Urinary bladder (tissue), 4 donors: ENCODE results near the gene UBE2V1. TPM values are rescaled to one million over a fixed set of nuclear protein-coding genes. Genes with fewer than 3 reads are reported as not detected.
"Not testable (repeated sequence)": the region's sequence is repeated elsewhere in the genome, so short reads cannot be mapped to it uniquely, and the experiment has no call there.

Experiments used
- DNase-seq: peaks from one replicate; pipeline ENCODE4 v3.0.0-alpha.2; 2015; ENCODE audit errors: extremely low spot score
- H3K27ac ChIP-seq: one replicate; pipeline ENCODE4 v1.5.1; 2013; ENCODE audit warnings: low read depth, mild to moderate bottlenecking, moderate library complexity
- H3K36me3 ChIP-seq: one replicate; pipeline ENCODE4 v1.6.1; 2013; ENCODE audit warnings: mild to moderate bottlenecking, moderate library complexity; ENCODE audit not compliant: insufficient read depth
- H3K4me1 ChIP-seq: one replicate; pipeline ENCODE4 v1.6.1; 2013; ENCODE audit warnings: mild to moderate bottlenecking, moderate library complexity; ENCODE audit not compliant: insufficient read depth
- H3K4me3 ChIP-seq: one replicate; pipeline ENCODE4 v1.5.1; 2013; ENCODE audit warnings: low read depth, low read length
- WGBS: extraction: QIAGEN DNeasy Blood & Tissue Kit; methylation state at CpG from one replicate; pipeline ENCODE4 v1.1.7; 2013; 5-methylcytosine and 5-hydroxymethylcytosine counted together
- polyA plus RNA-seq: library from polyadenylated mRNA; stranded (reverse); fragments of 200-250 nt; gene quantifications from one replicate; pipeline ENCODE4 v1.2.3, GENCODE V29; 2013
- total RNA-seq: library from RNA; depleted of rRNA; stranded (reverse); fragments of >200 nt; gene quantifications from one replicate; pipeline ENCODE4 v1.2.3, GENCODE V29; 2014
- donor health status: healthy with polysubstance abuse.
- donor health status: healthy.

The UBE2V1 gene
- total and polyA plus RNA-seq, 2 donors, result 74.0 to 85.7 TPM

DNA sequence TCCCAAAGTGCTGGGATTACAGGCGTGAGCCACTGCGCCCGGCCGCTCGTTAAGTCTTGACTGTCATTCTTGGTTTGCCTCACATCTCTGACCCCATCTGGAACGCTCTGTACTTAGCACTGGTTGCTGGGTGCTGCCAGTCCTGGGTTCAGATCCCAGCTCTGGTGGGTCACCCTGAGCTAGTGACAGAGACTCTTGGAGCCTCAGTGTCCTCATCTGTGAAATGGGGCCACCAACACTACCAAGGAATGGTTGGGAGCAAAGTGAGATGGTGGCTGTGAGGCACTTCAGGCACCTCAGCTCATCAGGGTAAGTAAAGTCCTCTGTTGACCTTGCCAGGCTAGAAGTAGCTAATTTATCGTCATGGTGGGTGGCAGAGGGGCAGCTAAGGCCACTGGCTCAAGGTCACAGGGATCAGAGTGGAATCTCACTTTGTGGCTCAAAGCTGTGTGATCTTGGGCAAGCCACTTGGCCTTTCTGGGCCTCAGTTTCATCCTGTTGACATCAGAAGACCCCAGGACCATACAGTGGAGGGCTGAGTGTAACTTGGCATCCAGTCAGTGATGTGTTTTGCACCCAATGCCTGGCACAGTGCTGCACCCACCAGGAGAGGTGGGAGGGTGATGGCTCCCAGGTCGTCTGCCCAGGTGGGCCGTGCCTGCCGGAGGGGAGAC is 46.7 kb downstream of the UBE2V1 start:
- no peak for DNase-seq
- no peak overlapping the region for H3K4me3 ChIP-seq
- WGBS, result 96% methylated on average over 10 of the region's 10 CpGs
- no peaks in the 10 kb centered on the region for H3K4me1 ChIP-seq
- no peaks in the 10 kb centered on the region for H3K36me3 ChIP-seq
- no peak overlapping the region for H3K27ac ChIP-seq

DNA sequence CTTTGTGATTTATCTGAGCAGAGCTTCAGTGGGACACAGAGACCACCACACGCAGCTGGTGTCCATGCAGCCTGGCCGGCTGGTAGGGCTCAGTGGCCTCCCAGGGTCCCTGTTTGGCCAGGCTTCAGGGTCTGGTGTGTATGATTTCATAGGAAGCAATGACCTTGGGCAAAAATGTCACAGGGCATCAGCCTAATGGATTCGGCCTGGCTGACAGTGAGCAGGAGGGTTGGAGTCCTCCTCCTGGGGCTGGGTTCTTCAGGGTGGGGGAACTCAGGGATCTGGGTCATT is 47.7 kb downstream of the UBE2V1 start:
- 95% methylated on average over 3 of the region's 3 CpGs for WGBS
- Histone ChIP-seq H3K4me3 (no peak overlapping the region), H3K4me1 (no peaks in the 10 kb centered on the region), H3K27ac (no peak overlapping the region), H3K36me3 (no peaks in the 10 kb centered on the region)
- DNase-seq, result no peak

GRCh38 chr20:50063763-50064162 is 49.2 kb downstream of the UBE2V1 start:
- not testable (repeated sequence) for H3K36me3 ChIP-seq, H3K4me3 ChIP-seq, DNase-seq, H3K4me1 ChIP-seq, H3K27ac ChIP-seq
- 97% methylated on average over 6 of the region's 6 CpGs for WGBS

- no peak for DNase-seq
- Histone ChIP-seq H3K36me3 (no peaks in the 10 kb centered on the region), H3K4me1 (no peaks in the 10 kb centered on the region), H3K4me3 (no peak overlapping the region), H3K27ac (no peak overlapping the region)
- 81% methylated on average over 13 of the region's 13 CpGs for WGBS
Measured at GRCh38 chr20:50062006-50062838, 50.7 kb downstream of the UBE2V1 start.

DNA sequence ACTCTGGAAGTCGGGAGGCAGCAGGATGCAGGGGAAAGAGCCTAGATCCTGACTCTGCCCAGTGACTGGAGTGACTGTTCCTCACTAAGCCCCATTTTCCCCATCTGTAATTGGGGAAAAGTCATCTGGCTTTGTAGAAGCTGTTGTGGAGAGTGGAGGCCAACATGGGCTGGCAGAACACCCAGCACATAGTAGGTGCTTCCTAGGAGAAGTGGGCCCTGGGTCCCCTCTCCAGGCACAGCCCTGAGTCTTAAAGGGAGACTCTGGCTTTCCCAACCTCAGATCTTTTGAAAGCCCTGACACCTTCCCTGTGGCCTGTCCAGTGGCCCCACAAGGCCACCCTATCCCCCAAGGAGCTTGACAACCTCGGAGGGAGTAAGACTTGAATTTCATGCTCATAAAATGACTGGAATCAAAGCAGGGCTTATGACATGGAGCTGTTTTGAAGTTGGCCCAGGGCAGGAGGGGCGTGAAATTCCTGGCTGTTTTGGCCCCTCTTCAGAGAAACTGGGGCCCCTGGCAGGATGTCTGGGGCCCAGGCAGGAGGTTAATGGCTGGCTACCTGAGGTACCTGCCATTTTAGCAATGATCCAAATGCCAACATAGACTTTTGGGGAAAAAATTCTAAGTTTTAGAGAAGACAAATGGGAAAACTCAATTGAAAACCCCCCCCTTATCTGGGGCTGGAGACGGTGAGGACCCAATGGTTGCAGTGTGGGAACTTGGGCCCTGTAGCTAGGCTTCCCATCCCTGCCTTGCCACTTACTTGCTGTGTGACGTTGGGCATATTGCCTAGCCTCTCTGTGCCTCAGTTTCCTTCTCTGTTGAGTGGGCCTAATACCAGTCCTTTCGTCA is 51.6 kb downstream of the UBE2V1 start:
- Histone ChIP-seq H3K36me3 (no peaks in the 10 kb centered on the region), H3K27ac (no peak overlapping the region), H3K4me3 (no peak overlapping the region), H3K4me1 (no peaks in the 10 kb centered on the region)
- 80% methylated on average over 6 of the region's 6 CpGs for WGBS
- no peak for DNase-seq

DNA sequence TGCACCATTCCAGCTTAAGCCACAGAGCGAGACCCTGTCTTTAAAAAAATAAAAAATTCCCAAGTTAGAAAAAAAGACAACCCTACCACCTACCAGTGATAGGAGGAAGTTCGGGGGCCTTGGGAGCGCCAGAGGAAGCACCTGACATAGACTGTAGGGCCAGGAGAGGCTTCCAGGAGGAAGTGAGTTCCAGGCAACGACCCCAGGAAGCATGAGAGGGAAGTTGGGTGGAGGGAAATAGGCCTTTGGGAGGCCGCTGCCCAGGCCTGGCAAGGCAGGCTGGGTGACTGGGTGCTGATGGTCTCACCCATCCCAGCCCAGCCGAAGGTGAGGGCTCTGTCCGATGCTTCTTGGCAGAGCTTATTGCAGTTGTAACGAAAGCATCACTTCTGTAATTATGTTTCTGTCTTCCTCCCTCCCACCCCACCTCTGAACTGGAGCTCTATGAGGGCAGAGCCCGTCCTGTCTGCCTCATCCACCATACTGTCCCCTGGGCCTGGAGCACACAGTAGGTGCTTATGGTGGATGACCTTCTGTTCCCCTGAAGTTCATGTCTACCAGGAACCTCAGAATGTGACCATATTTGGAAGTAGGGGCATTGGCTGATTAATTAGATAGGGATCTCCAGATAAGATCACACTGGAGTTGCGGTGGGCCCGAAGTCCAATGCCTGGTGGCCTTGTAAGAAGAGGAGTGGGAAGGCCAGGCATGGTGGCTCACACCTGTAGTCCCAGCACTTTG is 54.1 kb downstream of the UBE2V1 start:
- no peak for DNase-seq

GRCh38 chr20:50057714-50058053 is 55.3 kb downstream of the UBE2V1 start:
- no peak overlapping the region for H3K27ac ChIP-seq
- peaks cover 6% of the 10 kb centered on the region for H3K4me1 ChIP-seq
- H3K4me3 ChIP-seq, result no peak overlapping the region
- no peak for DNase-seq
- 97% methylated on average over 1 of the region's 1 CpG for WGBS
- no peaks in the 10 kb centered on the region for H3K36me3 ChIP-seq

More for the DNA sequence above, 54.1 kb downstream of the UBE2V1 start:
- no peaks in the 10 kb centered on the region for H3K36me3 ChIP-seq
- peaks cover 6% of the 10 kb centered on the region for H3K4me1 ChIP-seq
- no peak overlapping the region for H3K4me3 ChIP-seq
- WGBS, result 81% methylated on average over 11 of the region's 11 CpGs
- no peak overlapping the region for H3K27ac ChIP-seq

DNA sequence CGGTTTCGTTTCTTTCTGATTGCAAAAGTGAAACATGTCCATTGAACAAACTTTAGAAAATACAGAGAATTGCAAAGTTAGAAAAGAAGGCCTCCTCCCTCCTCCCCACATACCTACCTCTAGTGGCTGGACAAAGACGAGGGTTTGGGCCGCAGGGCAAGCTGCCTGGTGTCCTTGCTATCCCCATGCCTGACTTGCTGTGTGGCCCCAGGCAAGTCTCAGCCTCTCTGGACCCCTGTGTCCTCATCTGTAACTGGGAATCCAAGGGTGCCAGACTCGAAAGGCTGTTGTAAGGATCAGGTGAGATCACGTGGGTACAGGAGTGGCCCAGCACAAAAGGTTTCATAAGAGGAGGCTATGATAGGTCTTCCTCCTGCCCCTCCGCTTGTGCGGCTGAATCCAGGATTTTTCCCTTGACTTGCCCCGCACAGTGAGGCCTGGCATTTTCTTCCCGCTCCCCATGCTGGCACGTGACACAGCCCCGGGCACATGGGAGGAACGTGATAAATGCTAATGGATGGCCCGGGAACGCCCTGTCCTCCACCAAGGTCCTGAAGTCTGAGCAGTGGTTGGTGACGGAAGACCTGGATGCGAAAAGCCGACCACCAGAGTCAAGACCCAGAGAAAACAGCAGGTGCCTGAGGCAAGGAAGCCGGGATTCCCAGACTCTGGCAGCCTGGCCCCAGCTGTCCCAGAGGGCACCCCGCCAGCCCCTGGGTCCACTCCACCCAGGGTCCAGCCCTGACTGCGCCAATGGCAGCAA is 55.8 kb downstream of the UBE2V1 start:
- Histone ChIP-seq H3K36me3 (no peaks in the 10 kb centered on the region), H3K27ac (no peak overlapping the region), H3K4me3 (no peak overlapping the region), H3K4me1 (peaks cover 6% of the 10 kb centered on the region)
- 90% methylated on average over 21 of the region's 21 CpGs for WGBS
- DNase-seq, result no peak

GRCh38 chr20:50056408-50056926 is 56.5 kb downstream of the UBE2V1 start:
- Histone ChIP-seq H3K4me3 (no peak overlapping the region), H3K36me3 (no peaks in the 10 kb centered on the region), H3K4me1 (peaks cover 6% of the 10 kb centered on the region), H3K27ac (no peak overlapping the region)
- 97% methylated on average over 9 of the region's 9 CpGs for WGBS
- no peak for DNase-seq

DNA sequence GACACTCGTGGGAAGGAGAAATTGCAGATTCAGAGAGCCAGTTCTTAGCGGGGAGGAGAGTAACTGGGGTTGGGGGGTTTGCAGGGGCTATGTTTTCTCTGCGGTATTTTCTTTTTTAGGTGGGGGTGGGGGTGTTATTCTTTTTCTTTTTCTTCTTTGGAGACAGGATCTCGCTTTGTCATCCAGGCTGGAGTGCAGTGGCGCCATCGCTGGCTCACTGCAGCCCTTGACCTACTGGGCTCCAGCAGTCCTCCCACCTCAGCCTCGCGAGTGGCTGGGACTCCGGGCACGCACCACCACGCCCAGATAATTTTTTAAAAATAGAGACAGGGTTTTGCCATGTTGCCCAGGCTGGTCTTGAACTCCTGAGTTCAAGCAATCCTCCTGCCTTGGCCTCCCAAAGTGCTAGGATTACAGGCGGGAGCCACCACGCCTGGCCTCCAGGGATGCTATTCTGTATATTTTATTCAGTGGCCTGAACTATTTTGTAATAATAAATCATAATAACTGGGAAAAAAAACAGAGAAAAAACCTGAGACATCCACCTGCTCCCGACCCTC is 57.3 kb downstream of the UBE2V1 start:
- WGBS, result 83% methylated on average over 14 of the region's 14 CpGs

DNA sequence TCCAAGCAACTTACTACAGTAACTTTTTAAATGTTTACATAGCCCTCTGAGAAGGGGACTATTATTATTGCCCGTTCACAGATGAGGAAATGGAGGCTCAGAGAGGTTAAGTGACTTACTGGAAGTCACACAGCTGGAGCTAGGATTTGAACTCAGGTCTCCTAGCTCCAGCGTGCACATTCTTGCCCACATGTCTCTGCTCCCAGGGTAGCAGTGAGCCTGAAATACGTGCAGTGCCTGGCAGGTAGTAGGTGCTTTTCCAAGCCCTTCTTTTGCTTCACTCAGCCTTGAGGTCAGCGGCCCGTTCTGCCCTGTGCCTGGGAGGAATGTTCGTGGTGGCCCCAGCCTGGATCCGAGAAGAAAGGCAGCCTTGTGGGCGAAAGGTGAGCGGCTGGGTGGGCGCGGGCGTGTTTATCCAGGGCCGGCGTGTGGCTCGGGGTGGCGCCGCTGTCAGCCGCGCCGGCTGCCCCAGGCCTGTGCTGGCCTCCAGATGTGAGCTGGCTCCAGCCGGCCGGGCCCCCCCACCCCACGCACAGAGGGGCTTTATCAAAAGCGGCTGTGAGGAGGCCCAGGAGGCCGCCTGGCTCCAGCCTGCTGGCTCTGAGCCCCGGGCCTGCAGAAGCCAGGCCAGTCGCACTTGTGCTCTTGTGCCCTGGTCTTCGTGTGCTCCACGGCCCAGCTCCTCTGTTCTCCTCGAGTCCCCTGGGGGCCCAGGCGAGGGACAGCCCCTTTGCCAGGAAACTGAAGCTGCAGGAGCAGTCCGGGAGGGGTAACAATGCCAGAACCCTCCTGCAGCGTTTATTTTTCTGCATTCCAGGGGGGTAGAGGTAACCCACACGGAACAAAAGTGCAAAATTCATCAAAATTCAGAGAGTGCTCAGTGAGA is 58.1 kb downstream of the UBE2V1 start:
- DNase-seq, result no peak
- WGBS, result 26% methylated on average over 34 of the region's 34 CpGs
- no peak overlapping the region for H3K4me3 ChIP-seq
- peak overlapping the region; percentile 15 for H3K27ac ChIP-seq
- H3K36me3 ChIP-seq, result no peaks in the 10 kb centered on the region
- peaks cover 6% of the 10 kb centered on the region for H3K4me1 ChIP-seq

More for the DNA sequence above, 57.3 kb downstream of the UBE2V1 start:
- H3K27ac ChIP-seq, result no peak overlapping the region
- no peak overlapping the region for H3K4me3 ChIP-seq
- H3K36me3 ChIP-seq, result no peaks in the 10 kb centered on the region
- peaks cover 6% of the 10 kb centered on the region for H3K4me1 ChIP-seq
- DNase-seq, result no peak

DNA sequence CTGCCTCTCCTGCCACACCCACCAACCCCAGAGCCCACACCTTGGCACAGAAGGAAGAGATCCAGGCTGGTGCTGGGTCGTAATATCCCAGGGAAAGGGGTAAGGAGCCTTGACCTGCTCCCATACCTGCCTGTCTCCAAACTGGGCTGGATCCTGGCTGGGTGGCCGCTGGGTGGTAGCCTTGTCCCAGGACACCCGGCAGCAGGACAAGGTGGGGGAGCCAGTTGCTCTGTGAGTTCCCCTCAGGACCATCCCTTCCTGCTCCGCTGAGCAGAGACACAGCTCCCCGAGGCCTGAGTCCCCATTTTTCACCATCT is 58.8 kb downstream of the UBE2V1 start:
- H3K4me1 ChIP-seq, result peaks cover 6% of the 10 kb centered on the region
- no peak overlapping the region for H3K27ac ChIP-seq
- no peak for DNase-seq
- no peak overlapping the region for H3K4me3 ChIP-seq
- 77% methylated on average over 5 of the region's 5 CpGs for WGBS
- no peaks in the 10 kb centered on the region for H3K36me3 ChIP-seq
